ENCODE data around the gene KLHL22. TPM values are rescaled to one million over a fixed set of nuclear protein-coding genes. Genes with fewer than 3 reads are reported as not detected.

The KLHL22 gene
- total and polyA plus RNA-seq, 2 of the 8 experiments (the other 6 are each of a cell fraction or from before 2014, with no cell fraction given), result 9.4 to 16.2 TPM

DNA sequence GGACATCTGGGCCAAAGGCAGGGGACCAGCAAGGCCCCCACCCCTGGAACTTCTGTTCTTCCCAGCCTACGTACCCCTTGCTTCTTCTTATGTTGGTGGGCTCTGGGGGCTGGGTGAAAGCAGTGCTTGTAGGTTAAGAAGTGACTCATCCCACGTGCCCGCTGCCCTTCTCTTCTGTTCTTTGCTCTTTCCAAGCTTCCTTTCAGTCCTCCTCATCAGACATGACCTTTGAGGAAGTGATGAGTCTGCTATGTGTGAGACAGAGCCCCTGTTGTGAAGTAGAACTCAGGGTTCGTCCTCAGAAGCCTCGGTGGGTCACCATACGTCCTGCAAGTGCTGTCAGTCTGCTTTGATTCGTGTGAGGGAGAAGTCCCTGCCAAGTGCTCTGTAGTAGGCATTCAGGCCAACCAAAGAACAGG, 24.5 kb upstream of the KLHL22 start (continued):
- TF ChIP-seq, protein P1, sequence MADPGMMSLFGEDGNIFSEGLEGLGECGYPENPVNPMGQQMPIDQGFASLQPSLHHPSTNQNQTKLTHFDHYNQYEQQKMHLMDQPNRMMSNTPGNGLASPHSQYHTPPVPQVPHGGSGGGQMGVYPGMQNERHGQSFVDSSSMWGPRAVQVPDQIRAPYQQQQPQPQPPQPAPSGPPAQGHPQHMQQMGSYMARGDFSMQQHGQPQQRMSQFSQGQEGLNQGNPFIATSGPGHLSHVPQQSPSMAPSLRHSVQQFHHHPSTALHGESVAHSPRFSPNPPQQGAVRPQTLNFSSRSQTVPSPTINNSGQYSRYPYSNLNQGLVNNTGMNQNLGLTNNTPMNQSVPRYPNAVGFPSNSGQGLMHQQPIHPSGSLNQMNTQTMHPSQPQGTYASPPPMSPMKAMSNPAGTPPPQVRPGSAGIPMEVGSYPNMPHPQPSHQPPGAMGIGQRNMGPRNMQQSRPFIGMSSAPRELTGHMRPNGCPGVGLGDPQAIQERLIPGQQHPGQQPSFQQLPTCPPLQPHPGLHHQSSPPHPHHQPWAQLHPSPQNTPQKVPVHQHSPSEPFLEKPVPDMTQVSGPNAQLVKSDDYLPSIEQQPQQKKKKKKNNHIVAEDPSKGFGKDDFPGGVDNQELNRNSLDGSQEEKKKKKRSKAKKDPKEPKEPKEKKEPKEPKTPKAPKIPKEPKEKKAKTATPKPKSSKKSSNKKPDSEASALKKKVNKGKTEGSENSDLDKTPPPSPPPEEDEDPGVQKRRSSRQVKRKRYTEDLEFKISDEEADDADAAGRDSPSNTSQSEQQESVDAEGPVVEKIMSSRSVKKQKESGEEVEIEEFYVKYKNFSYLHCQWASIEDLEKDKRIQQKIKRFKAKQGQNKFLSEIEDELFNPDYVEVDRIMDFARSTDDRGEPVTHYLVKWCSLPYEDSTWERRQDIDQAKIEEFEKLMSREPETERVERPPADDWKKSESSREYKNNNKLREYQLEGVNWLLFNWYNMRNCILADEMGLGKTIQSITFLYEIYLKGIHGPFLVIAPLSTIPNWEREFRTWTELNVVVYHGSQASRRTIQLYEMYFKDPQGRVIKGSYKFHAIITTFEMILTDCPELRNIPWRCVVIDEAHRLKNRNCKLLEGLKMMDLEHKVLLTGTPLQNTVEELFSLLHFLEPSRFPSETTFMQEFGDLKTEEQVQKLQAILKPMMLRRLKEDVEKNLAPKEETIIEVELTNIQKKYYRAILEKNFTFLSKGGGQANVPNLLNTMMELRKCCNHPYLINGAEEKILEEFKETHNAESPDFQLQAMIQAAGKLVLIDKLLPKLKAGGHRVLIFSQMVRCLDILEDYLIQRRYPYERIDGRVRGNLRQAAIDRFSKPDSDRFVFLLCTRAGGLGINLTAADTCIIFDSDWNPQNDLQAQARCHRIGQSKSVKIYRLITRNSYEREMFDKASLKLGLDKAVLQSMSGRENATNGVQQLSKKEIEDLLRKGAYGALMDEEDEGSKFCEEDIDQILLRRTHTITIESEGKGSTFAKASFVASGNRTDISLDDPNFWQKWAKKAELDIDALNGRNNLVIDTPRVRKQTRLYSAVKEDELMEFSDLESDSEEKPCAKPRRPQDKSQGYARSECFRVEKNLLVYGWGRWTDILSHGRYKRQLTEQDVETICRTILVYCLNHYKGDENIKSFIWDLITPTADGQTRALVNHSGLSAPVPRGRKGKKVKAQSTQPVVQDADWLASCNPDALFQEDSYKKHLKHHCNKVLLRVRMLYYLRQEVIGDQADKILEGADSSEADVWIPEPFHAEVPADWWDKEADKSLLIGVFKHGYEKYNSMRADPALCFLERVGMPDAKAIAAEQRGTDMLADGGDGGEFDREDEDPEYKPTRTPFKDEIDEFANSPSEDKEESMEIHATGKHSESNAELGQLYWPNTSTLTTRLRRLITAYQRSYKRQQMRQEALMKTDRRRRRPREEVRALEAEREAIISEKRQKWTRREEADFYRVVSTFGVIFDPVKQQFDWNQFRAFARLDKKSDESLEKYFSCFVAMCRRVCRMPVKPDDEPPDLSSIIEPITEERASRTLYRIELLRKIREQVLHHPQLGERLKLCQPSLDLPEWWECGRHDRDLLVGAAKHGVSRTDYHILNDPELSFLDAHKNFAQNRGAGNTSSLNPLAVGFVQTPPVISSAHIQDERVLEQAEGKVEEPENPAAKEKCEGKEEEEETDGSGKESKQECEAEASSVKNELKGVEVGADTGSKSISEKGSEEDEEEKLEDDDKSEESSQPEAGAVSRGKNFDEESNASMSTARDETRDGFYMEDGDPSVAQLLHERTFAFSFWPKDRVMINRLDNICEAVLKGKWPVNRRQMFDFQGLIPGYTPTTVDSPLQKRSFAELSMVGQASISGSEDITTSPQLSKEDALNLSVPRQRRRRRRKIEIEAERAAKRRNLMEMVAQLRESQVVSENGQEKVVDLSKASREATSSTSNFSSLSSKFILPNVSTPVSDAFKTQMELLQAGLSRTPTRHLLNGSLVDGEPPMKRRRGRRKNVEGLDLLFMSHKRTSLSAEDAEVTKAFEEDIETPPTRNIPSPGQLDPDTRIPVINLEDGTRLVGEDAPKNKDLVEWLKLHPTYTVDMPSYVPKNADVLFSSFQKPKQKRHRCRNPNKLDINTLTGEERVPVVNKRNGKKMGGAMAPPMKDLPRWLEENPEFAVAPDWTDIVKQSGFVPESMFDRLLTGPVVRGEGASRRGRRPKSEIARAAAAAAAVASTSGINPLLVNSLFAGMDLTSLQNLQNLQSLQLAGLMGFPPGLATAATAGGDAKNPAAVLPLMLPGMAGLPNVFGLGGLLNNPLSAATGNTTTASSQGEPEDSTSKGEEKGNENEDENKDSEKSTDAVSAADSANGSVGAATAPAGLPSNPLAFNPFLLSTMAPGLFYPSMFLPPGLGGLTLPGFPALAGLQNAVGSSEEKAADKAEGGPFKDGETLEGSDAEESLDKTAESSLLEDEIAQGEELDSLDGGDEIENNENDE (IDR thresholded peaks at IDR 0.05; ENCODE audit: insufficient replicate concordance, low read length), result no peak
- TF ChIP-seq FOSL1 (IDR thresholded peaks at IDR 0.05; ENCODE audit: insufficient read depth, low read depth, low read length), result no peak

Measured in H1 (cell line).